MV-4-11 (cell line): ENCODE results near the gene PSEN2.
A peak's percentile ranks its signal among the peaks of the same experiment; 100 is the strongest.

ENCODE experiments used
- DNase-seq: peaks from one replicate; lab custom pipeline; 2025; lab: John Stamatoyannopoulos, UW

The PSEN2 gene

DNA sequence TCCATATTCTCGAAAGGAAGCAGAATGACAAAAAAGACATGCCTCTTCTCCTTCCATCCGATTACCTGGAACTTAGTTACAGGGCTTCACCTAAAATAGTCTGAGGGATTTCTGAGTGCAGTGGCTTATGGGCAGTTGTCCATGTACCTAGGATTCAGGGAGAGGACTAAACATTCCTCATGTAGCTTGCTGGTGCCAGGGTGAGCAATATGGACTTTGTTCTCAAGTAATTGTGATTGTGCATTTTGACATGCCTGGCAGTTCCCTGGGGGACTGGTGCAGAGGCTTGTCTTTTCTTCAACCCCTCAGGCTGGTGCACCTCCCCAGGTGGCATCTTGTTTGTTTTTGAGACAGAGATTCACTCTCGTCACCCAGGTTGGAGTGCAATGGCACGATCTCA, 6.1 kb upstream of the PSEN2 start:
- DNase-seq, result no peak

DNA sequence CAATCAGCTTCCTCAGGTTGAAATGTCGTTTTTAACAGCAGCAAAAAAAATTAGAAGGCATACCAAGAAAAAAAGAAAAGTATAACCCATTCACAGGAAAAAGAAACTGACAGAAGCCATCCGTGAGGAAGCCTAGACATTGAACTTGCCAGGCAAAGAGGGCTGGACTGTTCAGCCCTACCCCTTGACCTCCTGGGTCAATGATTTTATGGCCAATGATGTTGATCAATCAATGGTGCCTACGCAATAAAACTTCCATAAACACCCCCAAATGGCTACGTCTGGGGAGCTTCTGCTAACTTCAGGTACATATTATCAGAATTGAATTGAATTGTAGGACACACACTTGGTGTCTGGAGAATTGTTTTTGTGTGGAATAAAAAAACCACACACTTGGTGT, 4.8 kb upstream of the PSEN2 start:
- DNase-seq, result no peak

DNA sequence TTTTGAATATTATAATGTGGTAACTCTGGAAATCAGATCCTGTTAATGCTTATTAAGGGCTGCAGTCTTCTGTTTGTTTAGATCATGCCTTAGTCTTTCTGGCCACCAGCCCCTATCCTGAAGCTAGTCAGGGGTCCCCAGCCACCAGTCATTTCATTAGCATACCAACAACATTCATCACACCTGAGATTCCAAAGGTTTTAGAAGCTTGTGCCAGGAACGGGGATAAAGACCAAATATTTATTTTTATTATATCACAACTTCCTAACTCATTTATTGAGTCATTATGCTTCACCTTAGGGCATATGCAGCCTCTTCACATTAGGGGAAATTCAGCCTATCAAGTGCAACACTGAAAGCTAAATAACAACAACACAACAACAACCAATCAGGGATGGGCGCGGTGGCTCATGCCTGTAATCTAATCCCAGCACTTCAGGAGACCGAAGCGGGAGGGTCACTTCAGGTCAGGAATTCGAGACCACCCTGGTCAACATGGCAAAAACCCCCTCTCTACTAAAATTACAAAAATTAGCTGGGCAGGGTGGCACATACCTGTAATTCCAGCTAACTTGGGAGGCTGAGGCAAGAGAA, 2.9 kb upstream of the PSEN2 start:
- DNase-seq, result no peak

DNA sequence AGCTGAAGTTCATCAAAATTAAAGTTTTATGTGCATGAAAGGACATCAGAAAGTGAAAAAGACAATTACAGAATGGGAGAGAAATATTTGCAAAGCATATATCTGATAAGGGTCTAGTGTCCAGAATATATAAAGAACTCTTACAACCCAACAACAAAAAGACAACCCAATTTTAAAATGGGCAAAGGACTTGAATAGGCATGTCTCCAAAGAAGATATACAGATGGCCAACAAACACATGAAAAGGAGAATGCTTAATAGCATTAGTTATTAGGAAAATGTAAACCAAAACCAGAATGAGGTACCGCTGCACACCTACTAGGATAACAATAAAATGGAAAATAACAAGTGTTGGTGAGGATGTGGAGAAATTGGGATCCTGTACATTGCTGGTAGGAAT, 1.7 kb upstream of the PSEN2 start:
- no peak for DNase-seq

DNA sequence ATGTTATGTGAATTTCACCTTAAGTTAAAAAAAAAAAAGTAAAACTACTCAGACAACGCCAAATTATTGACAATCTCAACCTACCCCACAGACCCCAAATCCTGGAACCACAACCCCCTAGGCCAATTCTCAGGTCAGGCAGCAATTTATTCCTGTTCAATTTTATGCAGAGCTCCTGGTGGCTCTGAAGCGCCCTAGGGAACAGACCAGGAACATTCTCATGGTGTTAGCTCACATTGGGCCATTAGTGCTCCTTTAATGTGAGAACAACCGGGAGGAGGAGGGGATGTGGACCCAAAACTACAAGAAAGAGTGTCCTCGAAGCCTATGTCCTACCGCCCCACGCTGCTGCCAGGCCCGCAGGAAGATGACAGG, 403 bp upstream of the PSEN2 start:
- no peak for DNase-seq

DNA sequence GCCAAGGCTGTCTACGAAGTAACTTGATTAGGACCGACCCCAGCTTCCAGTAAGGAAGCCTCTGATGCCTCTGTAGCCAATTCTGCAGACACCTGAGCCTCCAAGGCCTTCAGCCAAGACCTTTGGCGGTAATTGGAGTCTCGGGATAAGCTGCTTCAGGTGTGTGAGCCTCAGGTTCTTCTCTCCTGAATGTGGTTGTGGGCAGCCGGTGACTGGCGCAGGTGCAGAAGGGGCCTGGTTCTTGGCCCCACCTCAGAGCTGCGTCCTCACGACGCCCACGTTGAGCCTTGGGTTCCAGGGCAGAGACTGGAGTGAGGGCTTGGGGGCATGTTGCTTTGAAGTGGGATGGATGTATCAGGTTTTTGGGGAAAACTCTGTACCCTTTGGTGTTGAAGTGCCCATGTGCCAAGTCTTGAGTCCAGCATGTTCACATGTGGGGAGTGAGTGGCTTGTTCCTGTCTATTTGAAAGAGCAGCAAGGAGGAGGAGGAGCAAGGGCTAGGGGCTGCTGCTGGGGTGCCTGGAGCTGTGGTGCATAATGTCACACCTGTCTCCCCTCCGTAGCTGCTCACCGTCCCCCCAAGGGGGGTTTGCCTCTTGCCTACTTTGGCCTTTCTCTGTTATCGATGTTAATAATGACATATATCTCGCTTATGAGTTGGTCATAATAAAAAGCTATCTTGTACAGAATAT, 1.4 kb downstream of the PSEN2 start:
- DNase-seq, result no peak

DNA sequence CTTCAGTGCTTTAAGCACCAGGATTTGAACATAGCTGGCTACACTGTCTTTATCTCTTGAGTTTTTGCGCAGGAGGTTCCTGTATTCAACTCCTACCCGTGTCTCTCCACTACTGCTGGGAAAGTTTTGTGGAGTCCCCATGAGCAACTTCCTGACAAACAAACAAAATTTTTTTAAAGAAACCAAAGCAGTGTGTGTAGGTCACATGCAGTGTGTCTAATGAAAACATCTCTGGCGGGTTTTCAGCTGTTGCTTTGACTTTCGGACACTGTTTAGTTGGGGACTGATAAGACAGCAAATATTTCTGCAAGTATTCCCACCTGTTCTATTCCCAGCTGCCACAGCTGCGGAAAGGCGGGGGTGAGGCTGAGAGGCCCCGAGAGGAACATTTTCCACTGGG, 2.0 kb downstream of the PSEN2 start:
- no peak for DNase-seq

DNA sequence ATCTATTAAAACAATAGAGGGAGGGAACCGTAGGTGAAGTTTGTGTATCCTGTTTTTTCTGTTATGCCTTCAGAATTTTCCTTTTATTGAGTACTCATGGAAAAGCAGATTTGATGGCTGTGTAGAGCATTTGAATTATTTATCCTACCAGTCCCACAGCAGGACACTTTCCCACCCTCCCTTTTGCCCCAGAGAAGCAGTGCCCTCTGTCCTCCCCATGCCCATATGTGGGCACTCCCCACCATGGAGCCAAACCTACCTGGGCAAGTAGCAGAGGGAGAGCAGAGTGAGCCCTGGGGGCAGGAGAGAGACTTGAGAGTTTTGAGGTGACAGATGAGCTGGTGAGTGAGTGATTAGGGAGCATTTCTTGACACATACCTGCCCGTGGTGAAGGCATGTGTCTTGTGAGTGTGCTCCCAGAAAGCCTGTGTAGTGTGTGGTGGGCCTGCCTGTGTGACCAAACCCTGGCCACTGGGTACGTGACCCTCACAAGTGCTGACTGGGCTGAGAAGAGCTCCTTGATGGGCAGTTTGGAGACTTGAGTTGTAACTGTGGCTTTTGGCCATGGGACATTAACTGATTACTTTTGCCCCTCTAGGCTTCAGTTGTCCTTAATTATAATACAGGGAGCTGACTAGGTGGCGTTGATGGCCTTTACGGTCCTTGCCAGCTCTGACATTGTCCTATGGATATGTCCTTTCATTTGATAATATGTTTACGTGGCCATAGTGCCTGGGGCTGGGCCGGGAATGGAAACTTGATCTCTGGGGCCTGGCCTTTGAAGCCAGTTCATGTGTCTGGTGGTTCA, 3.6 kb downstream of the PSEN2 start:
- DNase-seq, result no peak

DNA sequence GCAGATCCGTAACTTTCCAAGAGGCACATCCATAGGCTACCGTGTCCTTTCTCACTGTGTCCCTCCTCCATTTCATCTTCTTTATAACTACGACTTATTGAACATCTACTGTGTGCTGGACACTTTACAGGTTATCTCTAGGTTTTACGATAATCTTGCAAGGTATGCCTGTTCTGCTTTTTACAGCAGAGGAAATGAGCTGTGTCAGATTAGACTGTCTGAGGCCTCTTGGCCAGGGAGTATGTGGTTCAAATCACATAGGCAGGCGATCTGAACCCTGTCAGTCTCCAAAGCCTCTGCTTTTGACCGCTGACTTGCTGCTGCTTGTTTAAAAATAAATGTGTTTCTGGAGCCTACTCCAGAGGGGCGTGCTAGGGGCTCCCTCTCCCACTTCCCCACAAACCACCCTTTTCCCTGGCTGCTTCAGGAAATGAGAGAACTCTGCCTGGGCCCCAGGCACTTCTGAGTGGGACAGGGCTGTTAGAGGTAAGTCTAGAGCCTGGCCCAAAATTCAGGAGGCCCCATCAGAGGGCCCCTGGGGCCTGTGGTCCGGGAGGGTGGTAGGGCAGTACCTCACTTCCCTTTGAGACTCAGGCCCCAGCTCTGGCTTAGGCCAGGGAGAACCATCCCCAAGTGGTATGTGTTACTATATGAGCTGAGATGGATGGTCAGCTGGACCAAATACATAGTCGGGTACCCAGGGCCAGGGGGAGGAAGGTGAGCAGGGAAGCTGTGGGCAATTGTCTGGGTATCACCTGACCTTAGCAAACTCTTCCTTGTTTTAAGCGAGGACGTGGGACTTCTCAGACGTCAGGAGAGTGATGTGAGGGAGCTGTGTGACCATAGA, 4.4 kb downstream of the PSEN2 start:
- DNase-seq, result no peak

DNA sequence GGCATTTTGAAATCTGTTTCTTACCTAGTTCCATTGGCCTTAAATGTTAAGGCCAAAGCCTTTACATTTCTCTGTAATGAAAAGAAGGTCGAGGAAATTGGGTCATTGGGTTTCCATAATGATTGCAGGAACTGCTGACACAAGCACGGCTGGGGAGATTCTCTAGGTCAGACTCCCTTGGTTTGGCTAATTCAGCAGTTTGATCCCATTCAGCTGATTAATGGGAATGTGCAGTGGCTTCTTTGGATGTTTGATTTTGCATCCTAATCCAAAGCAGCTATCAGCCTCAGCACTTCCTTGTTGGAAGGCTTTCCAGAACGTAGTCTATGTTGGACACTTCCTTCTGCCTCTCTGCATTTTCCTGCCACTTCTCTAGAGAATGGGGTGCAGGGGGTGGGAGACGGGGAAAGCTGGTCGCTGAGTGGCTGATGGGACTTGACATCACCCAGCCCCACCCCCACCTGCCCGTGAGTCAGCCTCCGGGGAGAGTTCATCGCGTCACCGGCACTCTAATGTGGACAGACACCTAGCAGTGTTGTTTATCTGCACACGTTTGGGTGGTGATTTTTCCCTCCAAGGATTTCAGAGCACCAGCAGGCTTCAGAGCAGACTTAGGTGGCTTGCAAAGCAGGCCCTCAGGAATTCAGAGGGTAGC, 5.4 kb downstream of the PSEN2 start:
- no peak for DNase-seq

DNA sequence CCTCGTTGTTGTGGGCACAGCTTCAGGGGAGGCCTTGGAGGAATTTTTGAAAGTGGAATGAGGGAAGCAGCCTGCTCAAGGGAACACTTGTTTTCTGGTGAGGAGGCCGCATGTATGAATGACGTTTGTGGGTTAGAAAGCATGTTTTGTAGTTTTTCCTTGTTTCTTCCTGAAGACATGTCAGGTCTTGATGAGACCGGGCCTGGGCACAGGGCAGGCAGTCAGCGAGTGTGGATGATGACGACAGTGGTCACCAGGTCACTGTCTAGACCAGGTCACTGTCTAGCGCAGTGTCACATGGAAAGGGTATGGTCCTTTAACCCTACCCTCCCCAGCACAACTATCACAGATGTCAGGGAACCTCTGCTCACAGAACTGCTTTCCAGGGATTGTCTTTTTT, 7.3 kb downstream of the PSEN2 start:
- DNase-seq, result no peak

DNA sequence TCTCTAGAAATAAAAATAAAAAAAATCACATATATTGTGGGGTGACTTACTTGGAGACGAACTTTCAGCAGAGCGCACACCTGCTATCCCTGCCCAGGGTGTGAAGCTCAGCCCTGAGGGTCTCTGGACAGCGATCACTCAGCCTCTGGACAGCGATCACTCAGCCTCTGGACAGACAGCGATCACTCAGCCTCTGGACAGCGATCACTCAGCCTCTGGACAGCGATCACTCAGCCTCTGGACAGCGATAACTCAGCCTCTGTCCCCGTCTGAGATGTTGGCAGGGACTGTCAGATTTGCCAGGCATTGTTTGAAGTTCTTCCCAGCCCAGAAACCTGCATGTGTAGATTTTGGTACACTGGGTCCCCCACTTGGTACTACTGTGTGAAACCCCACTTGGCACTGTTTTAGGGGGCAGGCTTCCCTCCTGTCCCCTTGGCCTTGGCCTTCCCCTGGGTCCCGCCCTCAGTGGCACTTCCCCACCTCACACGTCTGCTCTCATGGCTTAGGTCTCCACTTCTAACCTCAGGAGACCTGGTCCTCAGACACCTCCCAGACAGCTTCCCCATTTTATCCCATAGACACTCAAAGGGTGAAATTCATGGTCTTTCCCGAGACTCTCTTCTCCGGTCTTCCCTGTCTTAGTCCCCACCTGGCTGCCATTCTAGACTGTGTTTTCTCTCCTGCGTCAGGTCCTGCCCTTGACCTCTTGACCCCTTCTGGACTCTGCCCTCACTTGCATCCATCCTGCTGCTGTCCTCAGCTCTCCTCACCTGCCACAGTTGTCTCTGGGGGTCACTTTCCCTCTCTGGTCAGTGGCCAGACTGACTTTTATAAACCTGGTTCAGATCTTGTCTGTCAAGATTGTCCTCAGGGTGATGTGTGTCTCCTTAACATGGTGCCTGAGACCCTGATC, 10.2 kb downstream of the PSEN2 start:
- DNase-seq, result no peak

DNA sequence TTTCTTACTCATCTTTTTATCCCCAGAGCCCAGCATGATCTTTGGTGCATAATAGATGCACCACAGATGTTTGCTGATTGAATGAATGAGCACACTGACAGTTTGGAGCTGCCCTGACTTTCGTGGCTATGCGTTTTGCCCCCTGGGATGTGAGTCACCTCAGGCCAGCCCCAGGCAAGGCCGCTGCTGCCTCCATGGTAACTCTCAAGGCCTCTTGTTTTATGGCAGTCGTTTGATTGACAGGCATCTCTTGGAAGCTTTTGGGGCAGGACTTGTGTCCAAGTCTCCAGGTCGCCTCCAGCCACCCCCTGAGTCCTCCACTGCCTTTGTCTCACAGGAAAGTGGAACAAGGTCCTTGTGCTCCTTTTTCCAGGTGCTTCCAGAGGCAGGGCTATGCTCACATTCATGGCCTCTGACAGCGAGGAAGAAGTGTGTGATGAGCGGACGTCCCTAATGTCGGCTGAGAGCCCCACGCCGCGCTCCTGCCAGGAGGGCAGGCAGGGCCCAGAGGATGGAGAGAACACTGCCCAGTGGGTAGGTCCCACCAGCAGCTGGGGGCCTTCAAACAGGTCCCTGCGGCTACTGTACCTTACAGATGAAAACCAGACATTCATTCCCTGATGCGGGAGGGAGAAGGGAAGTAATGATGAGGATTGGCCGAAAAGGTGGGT, 11.2 kb downstream of the PSEN2 start:
- no peak for DNase-seq

DNA sequence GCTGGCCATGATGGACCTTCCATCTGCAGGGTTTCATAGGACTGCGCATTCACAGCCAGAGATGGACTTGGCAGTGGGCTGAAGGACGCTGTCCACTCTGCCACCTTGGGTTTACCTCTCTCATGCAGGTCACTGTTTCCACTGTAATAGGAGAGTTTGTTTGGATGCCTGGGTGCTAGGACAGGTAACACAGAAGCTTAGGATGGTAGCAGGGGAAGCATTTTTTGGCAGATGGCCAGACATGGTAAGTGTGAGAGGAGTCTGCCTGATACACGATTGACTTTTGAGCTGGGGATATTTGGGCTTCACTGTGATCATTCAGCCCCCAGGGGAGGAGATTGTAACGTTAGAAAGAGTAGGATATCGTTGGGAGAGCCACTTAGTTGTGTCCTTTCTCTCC, 11.8 kb downstream of the PSEN2 start:
- no peak for DNase-seq

DNA sequence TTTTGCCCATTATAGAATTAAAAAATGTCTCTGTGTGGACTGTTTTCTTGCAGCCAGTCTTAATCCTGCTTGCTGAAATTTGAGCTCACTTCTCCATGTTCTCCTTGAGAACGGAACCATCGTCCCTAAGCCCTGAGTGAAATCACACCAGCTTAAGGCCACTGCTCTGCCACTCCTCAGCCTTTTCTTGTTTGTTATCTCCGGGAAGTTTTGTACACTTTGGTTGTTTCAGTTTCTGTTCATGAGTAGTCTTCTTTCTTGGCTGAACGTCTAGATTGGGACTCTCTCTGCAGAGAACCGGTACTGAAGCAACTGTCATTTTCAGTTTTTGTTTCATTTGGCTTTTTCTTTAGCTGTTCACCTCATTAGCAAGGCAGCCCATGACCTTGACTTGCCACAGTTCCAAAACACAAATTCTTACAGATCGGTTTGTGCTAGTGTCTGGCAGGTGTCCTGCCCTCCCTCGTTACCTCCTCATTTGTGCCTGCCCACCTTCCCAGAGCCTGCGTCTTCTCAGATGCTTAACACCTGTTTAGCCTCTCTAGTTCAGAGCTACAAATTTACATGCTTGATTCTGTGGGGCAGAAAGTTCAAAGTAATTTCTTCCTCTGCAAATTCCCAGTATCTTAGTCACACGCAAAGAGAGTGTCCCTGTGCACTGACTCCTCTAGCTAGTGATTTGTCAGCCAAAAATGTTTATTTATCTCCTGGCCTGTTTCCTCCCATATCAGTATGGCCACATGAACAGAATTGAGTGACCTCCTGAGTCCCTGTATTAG, 12.4 kb downstream of the PSEN2 start:
- DNase-seq, result peak; percentile 77

DNA sequence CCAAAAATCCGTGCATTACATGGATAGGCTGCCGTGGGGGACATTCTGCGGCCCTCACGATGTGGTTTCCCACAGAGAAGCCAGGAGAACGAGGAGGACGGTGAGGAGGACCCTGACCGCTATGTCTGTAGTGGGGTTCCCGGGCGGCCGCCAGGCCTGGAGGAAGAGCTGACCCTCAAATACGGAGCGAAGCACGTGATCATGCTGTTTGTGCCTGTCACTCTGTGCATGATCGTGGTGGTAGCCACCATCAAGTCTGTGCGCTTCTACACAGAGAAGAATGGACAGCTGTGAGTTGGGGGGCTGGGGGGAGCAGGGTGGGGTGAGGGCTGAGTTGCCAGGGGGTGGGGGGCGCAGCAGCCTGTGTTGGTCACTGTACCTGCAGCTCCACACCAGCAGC, 13.2 kb downstream of the PSEN2 start:
- no peak for DNase-seq

DNA sequence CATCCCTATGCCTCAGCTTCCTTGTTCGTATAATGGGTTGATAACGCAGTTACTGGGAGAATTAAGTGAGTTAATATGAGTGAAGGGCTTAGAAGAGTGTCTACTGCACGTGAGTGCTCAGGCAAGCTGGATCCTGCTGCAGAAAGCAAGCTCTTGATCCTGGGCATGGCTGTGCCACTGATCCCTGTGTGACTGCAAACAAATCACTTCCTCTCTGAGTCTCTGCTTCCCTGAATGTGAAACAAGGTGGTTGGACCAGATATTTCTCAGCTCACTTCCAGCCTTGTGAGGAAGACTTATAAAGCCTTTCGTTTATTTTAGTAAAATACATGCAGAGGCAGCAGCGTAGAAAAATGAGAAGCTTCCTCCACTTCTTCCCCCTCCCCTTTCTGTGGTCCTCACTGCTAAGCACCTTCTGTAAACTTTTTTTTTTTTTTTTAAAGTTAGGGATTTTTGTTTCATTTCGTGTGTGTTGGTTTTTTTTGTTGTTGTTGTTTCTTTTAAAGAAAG, 13.8 kb downstream of the PSEN2 start:
- DNase-seq, result peak; percentile 53

DNA sequence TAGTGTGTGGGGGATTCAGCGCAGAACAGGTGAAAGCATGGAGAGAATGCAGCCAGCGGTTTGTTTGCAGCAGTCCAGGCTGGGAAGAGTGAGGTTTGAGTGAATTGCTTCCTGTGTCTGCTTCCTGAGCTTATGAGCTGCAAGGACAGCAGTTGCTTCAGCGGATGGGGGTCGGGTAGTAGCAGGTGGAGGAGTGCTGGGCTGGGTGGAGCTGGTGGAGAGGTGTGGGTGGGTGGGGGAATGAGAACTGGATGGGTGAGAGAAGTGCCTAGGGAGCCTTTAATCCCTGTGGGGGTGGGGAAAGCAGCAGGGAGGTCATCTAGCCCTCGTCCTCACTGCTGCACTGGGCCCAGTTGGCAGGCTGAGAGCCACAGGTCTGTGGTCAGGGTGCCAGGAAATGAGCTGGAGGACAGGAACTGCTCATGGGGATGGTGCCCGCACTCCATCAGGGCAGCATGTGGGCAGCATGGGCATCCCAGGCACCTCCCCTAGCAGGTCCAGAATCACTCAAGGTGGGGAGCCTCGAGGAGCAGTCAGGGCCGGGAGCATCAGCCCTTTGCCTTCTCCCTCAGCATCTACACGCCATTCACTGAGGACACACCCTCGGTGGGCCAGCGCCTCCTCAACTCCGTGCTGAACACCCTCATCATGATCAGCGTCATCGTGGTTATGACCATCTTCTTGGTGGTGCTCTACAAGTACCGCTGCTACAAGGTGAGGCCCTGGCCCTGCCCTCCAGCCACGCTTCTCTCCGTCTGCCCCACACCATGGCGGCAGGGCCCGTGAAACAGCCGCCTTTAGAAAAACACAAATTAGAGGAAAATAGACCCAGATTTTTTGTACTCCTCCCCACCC, 14.8 kb downstream of the PSEN2 start:
- no peak for DNase-seq
